GM12891 (cell line): Measurements from ENCODE around the gene PFKFB1.

Source experiments
- POLR2A ChIP-seq: IDR thresholded peaks from 2 replicates; pipeline ENCODE4 v1.6.1; 2011; ENCODE audit warnings: low read depth, low read length, control low read depth
- POLR2AphosphoS5 ChIP-seq: IDR thresholded peaks from 2 replicates; pipeline ENCODE4 v1.6.1; 2011; ENCODE audit warnings: low read depth, low read length, control low read depth
- TAF1 ChIP-seq: IDR thresholded peaks from 2 replicates; pipeline ENCODE4 v1.6.1; 2011; ENCODE audit warnings: low read depth, low read length, control low read depth

- TF ChIP-seq POLR2A = no peak
- no peak for TF ChIP-seq POLR2AphosphoS5
- no peak for TF ChIP-seq TAF1
Observed at GRCh38 chrX:55028611-55029010, 34.6 kb upstream of the PFKFB1 start.
